Cardiac fibroblast (primary cell): ENCODE results near the gene GNAZ.
"Not testable (repeated sequence)": the region's sequence is repeated elsewhere in the genome, so short reads cannot be mapped to it uniquely, and the experiment has no call there.

Experiments
- DNase-seq, 2 donors: peaks; one replicate each; pipeline versions ENCODE4 v3.0.0 to v3.0.0-alpha.2; 2010; ENCODE audit warnings: low read depth in 2 of 2
- H3K4me3 ChIP-seq, 2 donors: replicated peaks in 1 of 2; 1 replicate in 1 of 2; 2 replicates in 1 of 2; pipeline ENCODE4 v1.5.1; 2011; ENCODE audit warnings: low read depth in 2 of 2, low read length in 2 of 2, mild to moderate bottlenecking in 2 of 2, moderate library complexity in 1 of 2
- CTCF ChIP-seq: IDR thresholded peaks from one replicate; pipeline ENCODE4 v1.5.1; 2011; ENCODE audit warnings: low read depth, mild to moderate bottlenecking, low read length, inconsistent platforms

GNAZ gene

GRCh38 chr22:23045461-23045860 lies 24.9 kb upstream of the GNAZ start:
- DNase-seq: no peak
- no peak overlapping the region for H3K4me3 ChIP-seq
- no peak for TF ChIP-seq CTCF

GRCh38 chr22:23047265-23047664 lies 23.1 kb upstream of the GNAZ start:
- DNase-seq: peak in 1 of 2 donors; percentile 8
- no peak for TF ChIP-seq CTCF
- H3K4me3 ChIP-seq: no peak overlapping the region

GRCh38 chr22:23047742-23048141 lies 22.6 kb upstream of the GNAZ start:
- H3K4me3 ChIP-seq: no peak overlapping the region
- TF ChIP-seq CTCF: no peak
- no peak for DNase-seq

GRCh38 chr22:23050546-23050945 lies 19.8 kb upstream of the GNAZ start:
- not testable (repeated sequence) for H3K4me3 ChIP-seq, DNase-seq

- no peak for DNase-seq
- no peak overlapping the region for H3K4me3 ChIP-seq
- TF ChIP-seq CTCF: no peak
Measured at GRCh38 chr22:23053051-23053707, 17.1 kb upstream of the GNAZ start.

GRCh38 chr22:23053912-23054530 lies 16.3 kb upstream of the GNAZ start:
- TF ChIP-seq CTCF: no peak
- H3K4me3 ChIP-seq: no peak overlapping the region
- no peak for DNase-seq

- H3K4me3 ChIP-seq: no peak overlapping the region
- no peak for DNase-seq
- TF ChIP-seq CTCF: no peak
Measured at GRCh38 chr22:23054531-23055257, 15.6 kb upstream of the GNAZ start.
